OCI-LY7 (cell line): ENCODE results near the gene COL11A2. TPM values are rescaled to one million over a fixed set of nuclear protein-coding genes. Genes with fewer than 3 reads are reported as not detected.

ENCODE experiments used
- BruUV-seq: library from RNA; stranded (reverse); fragments of 400-500 nt; replicated peaks from 2 replicates; lab custom pipeline; 2021; lab: Mats Ljungman, UMichigan
- CTCF ChIA-PET: fragments of 300-600 bp; sonication (Branson Sonifier 250); formaldehyde crosslinking; loops from one replicate; lab custom pipeline; 2022; ENCODE audit warnings: antibody characterized with exemption; ENCODE audit not compliant: unreplicated experiment; lab: Charles Lee
- POLR2A ChIA-PET: fragments of 300-600 bp; sonication (Branson Sonifier 250); formaldehyde crosslinking; loops from one replicate; lab custom pipeline; 2022; ENCODE audit warnings: antibody characterized with exemption; lab: Charles Lee
- DNase-seq: peaks from one replicate; pipeline ENCODE4 v3.0.0-alpha.2; 2015; ENCODE audit warnings: low spot score
- H2AFZ ChIP-seq: fragments of 200-600 bp; sonication (generic), shearing (Covaris generic); 2 replicates; pipeline ENCODE4 v1.6.1; 2014; ENCODE audit warnings: mild to moderate bottlenecking, antibody characterized with exemption, low read length, moderate library complexity
- H3K27ac ChIP-seq: fragments of 200-600 bp; sonication (generic); 2 replicates; pipeline ENCODE4 v1.5.1; 2014; ENCODE audit warnings: mixed run types, low read depth, mild to moderate bottlenecking, moderate library complexity, low read length, inconsistent platforms; ENCODE audit not compliant: poor library complexity, severe bottlenecking
- H3K36me3 ChIP-seq: fragments of 200-600 bp; sonication (generic); 2 replicates; pipeline ENCODE4 v1.6.1; 2014; ENCODE audit warnings: mild to moderate bottlenecking, antibody characterized with exemption, low read length, moderate library complexity, mixed read lengths; ENCODE audit not compliant: insufficient read depth
- H3K4me1 ChIP-seq: fragments of 200-600 bp; sonication (generic); 2 replicates; pipeline ENCODE4 v1.5.1; 2014; ENCODE audit warnings: mild to moderate bottlenecking, low read length; ENCODE audit not compliant: insufficient read depth, poor library complexity, severe bottlenecking
- H3K4me2 ChIP-seq: fragments of 200-600 bp; sonication (generic); 2 replicates; pipeline ENCODE4 v1.6.1; 2014; ENCODE audit warnings: mild to moderate bottlenecking, low read length
- H3K4me3 ChIP-seq: fragments of 200-600 bp; sonication (generic); 2 replicates; pipeline ENCODE4 v1.5.1; 2014; ENCODE audit warnings: mild to moderate bottlenecking, low read depth, low read length; ENCODE audit not compliant: poor library complexity, severe bottlenecking
- H3K79me2 ChIP-seq: fragments of 200-600 bp; sonication (generic); 2 replicates; pipeline ENCODE4 v1.6.1; 2016; ENCODE audit warnings: low read depth, mild to moderate bottlenecking, low read length, moderate library complexity, mixed read lengths; ENCODE audit not compliant: insufficient read depth
- H3K9me2 ChIP-seq: fragments of 200-600 bp; sonication (generic); 2 replicates; pipeline ENCODE4 v1.6.1; 2016; ENCODE audit warnings: mild to moderate bottlenecking, low read length, mixed read lengths; ENCODE audit not compliant: insufficient read depth
- H3K9me3 ChIP-seq: fragments of 200-600 bp; sonication (generic); 2 replicates; pipeline ENCODE4 v1.6.1; 2014; ENCODE audit warnings: mild to moderate bottlenecking, mixed run types, low read length, mixed read lengths
- H4K20me1 ChIP-seq: fragments of 200-600 bp; sonication (generic); 2 replicates; pipeline ENCODE4 v1.6.1; 2014; ENCODE audit warnings: mild to moderate bottlenecking, antibody characterized with exemption, low read length, moderate library complexity, mixed read lengths; ENCODE audit not compliant: insufficient read depth
- EZH2phosphoT487 ChIP-seq: fragments of 200-600 bp; sonication (generic); IDR thresholded peaks from 2 replicates; pipeline ENCODE4 v1.6.1; 2018; ENCODE audit warnings: low read depth, borderline replicate concordance, mild to moderate bottlenecking, mixed run types, antibody characterized with exemption, low read length, moderate library complexity, mixed read lengths
- intact Hi-C: fragments of 100-400 bp; cut with micrococcal nuclease; formaldehyde crosslinking; loops from one replicate; pipeline ENCODE4 v1.10.0; 2022; ENCODE audit not compliant: unreplicated experiment
- total RNA-seq, 2 experiments: library from RNA; depleted of rRNA in 1 of 2; stranded (reverse); fragments of >200 nt in 1 of 2; shearing (Covaris generic) in 1 of 2; gene quantifications; 2 replicates each; pipeline ENCODE4 v1.2.3, GENCODE V29; 2014 to 2022
- TF ChIP-seq, protein P1 (sequence below): fragments of 200-600 bp; sonication (generic); conservative IDR thresholded peaks from 2 replicates; pipeline ENCODE4 v1.5.1; 2014; ENCODE audit warnings: mild to moderate bottlenecking, antibody characterized with exemption, low read length, moderate library complexity, mixed read lengths

The COL11A2 gene
- total RNA-seq, 2 experiments from 2014 or later = 4.5 to 5.2 TPM

DNA sequence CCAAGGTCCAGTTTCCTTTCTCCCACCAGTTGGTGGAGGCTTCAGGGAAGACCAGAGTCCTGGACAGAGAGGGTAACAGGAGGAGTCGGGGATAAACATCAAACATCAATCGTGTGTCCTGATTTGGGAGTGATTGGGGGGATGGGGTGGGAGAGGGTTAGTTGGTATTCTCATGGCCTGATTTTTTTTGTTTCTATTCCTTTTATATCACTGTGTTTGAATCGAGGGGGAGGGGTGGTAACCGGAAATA, 11.8 kb upstream of the COL11A2 start:
- H3K4me2 ChIP-seq = peak overlapping the region; percentile 92
- no TSS peak for BruUV-seq
- H2AFZ ChIP-seq = no peak overlapping the region
- H3K79me2 ChIP-seq = peaks cover 27% of the 10 kb centered on the region; the same call in 1 of the 2 replicates
- TF ChIP-seq, protein P1, sequence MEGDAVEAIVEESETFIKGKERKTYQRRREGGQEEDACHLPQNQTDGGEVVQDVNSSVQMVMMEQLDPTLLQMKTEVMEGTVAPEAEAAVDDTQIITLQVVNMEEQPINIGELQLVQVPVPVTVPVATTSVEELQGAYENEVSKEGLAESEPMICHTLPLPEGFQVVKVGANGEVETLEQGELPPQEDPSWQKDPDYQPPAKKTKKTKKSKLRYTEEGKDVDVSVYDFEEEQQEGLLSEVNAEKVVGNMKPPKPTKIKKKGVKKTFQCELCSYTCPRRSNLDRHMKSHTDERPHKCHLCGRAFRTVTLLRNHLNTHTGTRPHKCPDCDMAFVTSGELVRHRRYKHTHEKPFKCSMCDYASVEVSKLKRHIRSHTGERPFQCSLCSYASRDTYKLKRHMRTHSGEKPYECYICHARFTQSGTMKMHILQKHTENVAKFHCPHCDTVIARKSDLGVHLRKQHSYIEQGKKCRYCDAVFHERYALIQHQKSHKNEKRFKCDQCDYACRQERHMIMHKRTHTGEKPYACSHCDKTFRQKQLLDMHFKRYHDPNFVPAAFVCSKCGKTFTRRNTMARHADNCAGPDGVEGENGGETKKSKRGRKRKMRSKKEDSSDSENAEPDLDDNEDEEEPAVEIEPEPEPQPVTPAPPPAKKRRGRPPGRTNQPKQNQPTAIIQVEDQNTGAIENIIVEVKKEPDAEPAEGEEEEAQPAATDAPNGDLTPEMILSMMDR = no peak
- TF ChIP-seq EZH2phosphoT487 = no peak
- CTCF ChIA-PET = no interaction called here
- POLR2A ChIA-PET = no interaction called here
- intact Hi-C loops = loop anchor here (10.0 kb wide), 1 partner anchor 211 kb away; the partner anchor contains the start of genes CUTA and PHF1
- H3K9me2 ChIP-seq = no peaks in the 10 kb centered on the region
- H3K4me1 ChIP-seq = peaks cover 57% of the 10 kb centered on the region
- peaks cover 24% of the 10 kb centered on the region for H3K36me3 ChIP-seq
- no peak for DNase-seq
- no peaks in the 10 kb centered on the region for H4K20me1 ChIP-seq
- peak overlapping the region; percentile 9 for H3K27ac ChIP-seq
- no peaks in the 10 kb centered on the region for H3K9me3 ChIP-seq
- peak overlapping the region; percentile 78 for H3K4me3 ChIP-seq

GRCh38 chr6:33203443-33204164, 11.3 kb upstream of the COL11A2 start:
- no peaks in the 10 kb centered on the region for H3K9me2 ChIP-seq
- H2AFZ ChIP-seq = no peak overlapping the region
- peaks cover 24% of the 10 kb centered on the region for H3K36me3 ChIP-seq
- peak overlapping the region; percentile 9 for H3K27ac ChIP-seq
- H3K4me2 ChIP-seq = peak overlapping the region; percentile 92
- TF ChIP-seq EZH2phosphoT487 = no peak
- TF ChIP-seq, protein P1 = no peak
- H3K4me3 ChIP-seq = peak overlapping the region; percentile 78
- intact Hi-C loops = loop anchor here (10.0 kb wide), 1 partner anchor 211 kb away; the partner anchor contains the start of genes CUTA and PHF1
- H3K4me1 ChIP-seq = peaks cover 57% of the 10 kb centered on the region
- no peaks in the 10 kb centered on the region for H3K9me3 ChIP-seq
- ChIA-PET CTCF (no interaction called here), POLR2A (no interaction called here)
- H3K79me2 ChIP-seq = peaks cover 28% of the 10 kb centered on the region; the same call in 1 of the 2 replicates
- no peak for DNase-seq
- H4K20me1 ChIP-seq = no peaks in the 10 kb centered on the region
- BruUV-seq = no TSS peak

- POLR2A ChIA-PET = no interaction called here
- no peak for TF ChIP-seq EZH2phosphoT487
- TF ChIP-seq, protein P1 = no peak
- peaks cover 27% of the 10 kb centered on the region for H3K36me3 ChIP-seq
- no peaks in the 10 kb centered on the region for H4K20me1 ChIP-seq
- intact Hi-C loops = loop anchor here (10.0 kb wide), 1 partner anchor 212 kb away; the partner anchor contains the start of genes CUTA and PHF1
- H3K9me2 ChIP-seq = no peaks in the 10 kb centered on the region
- peaks cover 28% of the 10 kb centered on the region; the same call in 1 of the 2 replicates for H3K79me2 ChIP-seq
- CTCF ChIA-PET = no interaction called here
- no peak overlapping the region for H3K4me3 ChIP-seq
- no peak overlapping the region for H3K4me2 ChIP-seq
- H2AFZ ChIP-seq = no peak overlapping the region
- DNase-seq = no peak
- peaks cover 65% of the 10 kb centered on the region for H3K4me1 ChIP-seq
- no peak overlapping the region for H3K27ac ChIP-seq
- BruUV-seq = no TSS peak
- no peaks in the 10 kb centered on the region for H3K9me3 ChIP-seq
These were observed 10.5 kb upstream of the COL11A2 start for GRCh38 chr6:33202799-33203198.
